Epithelial cell of proximal tubule (primary cell): ENCODE data around the gene EPHB2. TPM values are rescaled to one million over a fixed set of nuclear protein-coding genes. Genes with fewer than 3 reads are reported as not detected.

Source experiments
- DNase-seq: peaks from one replicate; pipeline ENCODE4 v3.0.0-alpha.2; 2011; ENCODE audit warnings: low read depth
- H3K4me3 ChIP-seq: 2 replicates; pipeline ENCODE4 v1.5.1; 2011; ENCODE audit warnings: low read depth, mild to moderate bottlenecking, low read length
- total RNA-seq: library from RNA; depleted of rRNA; stranded (reverse); fragments of >200 nt; gene quantifications from 2 replicates; pipeline ENCODE4 v1.2.3, GENCODE V29; 2015
- TF ChIP-seq, protein P1 (sequence below): conservative IDR thresholded peaks from 2 replicates; pipeline ENCODE4 v1.5.1; 2012; ENCODE audit warnings: low read depth, mild to moderate bottlenecking, low read length

Gene EPHB2
- total RNA-seq, 1 donor from 2014 or later = 47.8 TPM

DNA sequence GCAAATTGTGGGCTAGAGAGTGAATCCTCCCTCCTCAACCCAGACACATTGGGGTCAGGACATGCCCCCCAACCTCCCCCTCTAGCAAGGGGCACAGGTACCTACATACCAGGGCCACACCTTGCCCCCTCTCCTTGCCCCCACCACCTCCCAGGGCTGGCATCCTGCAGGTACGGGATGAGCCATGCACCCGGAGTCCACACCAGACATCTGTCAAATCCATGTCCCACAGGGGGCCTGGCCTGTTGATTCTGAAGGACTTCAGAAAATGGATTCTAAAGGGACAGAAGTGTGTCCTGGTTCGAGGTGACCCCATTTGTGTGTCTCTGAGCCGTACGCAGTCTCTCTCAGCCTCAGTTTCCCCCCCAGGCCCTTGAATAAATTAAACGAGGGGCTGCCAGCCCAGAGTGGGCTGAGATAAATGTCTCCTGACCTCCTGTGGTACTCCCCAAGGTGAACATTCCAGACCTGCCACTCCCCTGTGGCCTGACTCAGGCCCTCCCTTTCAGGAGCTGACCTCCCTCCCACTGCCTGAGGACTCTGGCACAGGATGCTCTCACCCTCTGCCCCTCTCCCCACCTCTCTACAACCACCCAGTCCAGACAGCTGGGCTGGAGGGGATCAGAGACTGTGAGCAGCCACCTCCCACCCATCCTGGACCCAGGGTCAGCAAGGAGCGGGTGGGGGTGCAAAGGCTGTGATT lies 94.5 kb downstream of the EPHB2 start:
- TF ChIP-seq, protein P1, sequence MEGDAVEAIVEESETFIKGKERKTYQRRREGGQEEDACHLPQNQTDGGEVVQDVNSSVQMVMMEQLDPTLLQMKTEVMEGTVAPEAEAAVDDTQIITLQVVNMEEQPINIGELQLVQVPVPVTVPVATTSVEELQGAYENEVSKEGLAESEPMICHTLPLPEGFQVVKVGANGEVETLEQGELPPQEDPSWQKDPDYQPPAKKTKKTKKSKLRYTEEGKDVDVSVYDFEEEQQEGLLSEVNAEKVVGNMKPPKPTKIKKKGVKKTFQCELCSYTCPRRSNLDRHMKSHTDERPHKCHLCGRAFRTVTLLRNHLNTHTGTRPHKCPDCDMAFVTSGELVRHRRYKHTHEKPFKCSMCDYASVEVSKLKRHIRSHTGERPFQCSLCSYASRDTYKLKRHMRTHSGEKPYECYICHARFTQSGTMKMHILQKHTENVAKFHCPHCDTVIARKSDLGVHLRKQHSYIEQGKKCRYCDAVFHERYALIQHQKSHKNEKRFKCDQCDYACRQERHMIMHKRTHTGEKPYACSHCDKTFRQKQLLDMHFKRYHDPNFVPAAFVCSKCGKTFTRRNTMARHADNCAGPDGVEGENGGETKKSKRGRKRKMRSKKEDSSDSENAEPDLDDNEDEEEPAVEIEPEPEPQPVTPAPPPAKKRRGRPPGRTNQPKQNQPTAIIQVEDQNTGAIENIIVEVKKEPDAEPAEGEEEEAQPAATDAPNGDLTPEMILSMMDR = no peak
- no peak for DNase-seq
- no peak overlapping the region for H3K4me3 ChIP-seq

DNA sequence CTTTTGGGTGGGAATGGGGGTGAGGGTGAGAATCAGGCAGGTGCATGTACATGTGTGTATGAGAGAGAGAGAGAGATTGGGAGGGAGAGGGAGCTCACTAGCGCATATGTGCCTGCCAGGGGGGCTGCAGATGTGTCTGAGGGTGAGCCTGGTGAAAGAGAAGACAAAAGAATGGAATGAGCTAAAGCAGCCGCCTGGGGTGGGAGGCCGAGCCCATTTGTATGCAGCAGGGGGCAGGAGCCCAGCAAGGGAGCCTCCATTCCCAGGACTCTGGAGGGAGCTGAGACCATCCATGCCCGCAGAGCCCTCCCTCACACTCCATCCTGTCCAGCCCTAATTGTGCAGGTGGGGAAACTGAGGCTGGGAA lies 95.0 kb downstream of the EPHB2 start:
- TF ChIP-seq, protein P1 = no peak
- no peak overlapping the region for H3K4me3 ChIP-seq

DNA sequence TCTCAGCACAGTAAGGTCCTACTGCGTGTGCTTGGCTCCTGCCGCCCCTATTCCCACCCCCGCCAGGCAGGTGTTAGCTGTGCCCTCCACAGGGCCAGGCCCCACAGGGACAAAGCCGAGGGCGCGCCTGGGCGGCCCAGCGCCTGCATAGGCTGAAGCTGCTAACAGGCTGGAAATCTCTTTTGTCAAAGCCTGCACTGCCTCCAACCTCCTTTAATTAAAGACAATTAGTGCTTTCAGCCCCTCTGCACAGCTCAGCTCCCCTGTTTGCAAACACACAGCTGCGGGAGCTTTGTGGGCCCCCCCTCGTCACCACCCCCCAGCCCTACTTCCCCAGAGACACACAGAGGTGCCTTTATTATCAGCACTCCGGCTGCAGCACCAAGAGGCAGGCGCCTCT lies 95.9 kb downstream of the EPHB2 start:
- DNase-seq = no peak
- no peak overlapping the region for H3K4me3 ChIP-seq
- TF ChIP-seq, protein P1 = no peak

More for the DNA sequence above, 95.0 kb downstream of the EPHB2 start:
- DNase-seq = no peak

DNA sequence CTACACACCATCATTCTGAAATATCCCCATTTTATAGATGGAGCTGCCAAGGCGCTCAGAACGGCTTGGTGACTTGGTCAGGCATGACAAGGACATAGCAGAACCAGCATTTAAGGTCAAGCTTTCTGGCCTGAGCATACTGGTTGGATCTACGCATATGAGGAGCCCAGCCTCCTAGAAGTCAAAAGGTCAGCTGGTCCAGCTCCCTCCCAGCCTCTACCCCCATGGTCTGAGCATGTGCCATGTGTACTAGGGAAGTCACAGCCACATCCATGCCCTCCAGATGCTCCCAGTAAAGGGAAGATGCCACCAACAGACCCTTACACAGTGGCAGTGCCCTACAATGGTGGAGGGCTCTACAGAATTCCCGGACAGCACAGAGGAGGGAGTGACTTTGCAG lies 96.7 kb downstream of the EPHB2 start:
- TF ChIP-seq, protein P1 = no peak
- DNase-seq = no peak
- H3K4me3 ChIP-seq = no peak overlapping the region

DNA sequence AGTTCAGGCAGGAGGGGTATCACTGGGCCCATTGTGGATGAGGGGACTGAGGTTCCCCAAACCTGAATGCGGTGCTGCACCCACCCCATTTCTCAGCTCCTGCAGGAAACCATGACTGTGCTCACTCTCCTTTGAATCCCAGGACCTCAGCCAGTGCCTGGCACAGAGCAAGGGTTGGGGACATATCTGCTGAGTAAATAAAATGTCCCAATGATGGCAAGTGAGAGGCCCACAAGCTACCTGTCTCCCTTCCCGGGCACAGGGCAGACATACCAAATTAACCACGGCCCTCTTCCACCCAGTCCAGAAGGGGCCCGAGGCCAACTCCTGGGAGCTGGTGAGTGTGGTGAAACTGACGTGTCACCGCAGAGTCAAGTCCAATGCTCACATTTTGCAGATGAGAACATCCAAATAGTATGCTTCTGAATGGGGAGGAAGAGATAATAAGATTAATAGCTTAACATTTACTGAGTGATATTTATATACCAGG lies 97.6 kb downstream of the EPHB2 start:
- no peak for DNase-seq
- TF ChIP-seq, protein P1 = no peak
- H3K4me3 ChIP-seq = no peak overlapping the region

DNA sequence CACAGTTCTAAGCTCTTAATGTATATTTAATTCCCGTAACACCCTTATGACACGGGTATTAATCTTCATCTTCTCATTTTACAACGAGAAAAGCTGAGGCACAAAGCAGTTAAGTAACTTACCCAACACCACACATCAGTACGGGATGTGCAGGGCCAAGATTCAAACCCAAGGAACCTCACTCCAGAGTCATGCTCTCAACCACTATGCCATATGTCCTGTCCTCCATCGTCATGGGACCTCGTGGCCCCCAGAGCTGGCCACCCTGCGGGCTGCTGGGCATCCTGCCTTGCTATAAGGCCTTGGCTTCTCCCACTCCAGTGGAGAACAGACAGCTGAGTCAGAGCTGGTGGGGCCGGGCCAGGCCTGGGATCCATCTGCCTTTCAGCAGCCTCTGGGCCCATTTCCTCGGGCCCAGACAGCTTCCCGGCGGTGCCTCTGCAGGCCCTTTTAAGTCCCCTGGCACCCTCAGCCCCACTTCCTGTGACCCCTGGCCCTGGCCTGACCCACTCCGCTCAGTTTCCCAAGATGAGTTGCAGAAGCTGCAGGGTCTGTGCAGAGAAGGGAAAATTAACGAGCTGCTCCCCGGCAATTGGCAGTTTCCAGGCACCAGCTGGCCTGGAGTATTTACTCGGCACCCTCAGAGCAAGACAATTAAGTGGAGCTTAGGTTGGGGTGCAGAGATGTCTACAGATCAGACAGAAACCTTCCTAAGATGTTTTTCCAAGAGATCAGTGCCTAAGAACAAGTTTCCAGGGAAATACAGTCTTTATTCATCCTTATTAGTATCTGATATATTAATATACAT lies 98.2 kb downstream of the EPHB2 start:
- no peak overlapping the region for H3K4me3 ChIP-seq
- TF ChIP-seq, protein P1 = no peak
- no peak for DNase-seq
